Left renal cortex interstitium (tissue), 4 donors: ENCODE measurements around the gene CAMSAP1. TPM values are rescaled to one million over a fixed set of nuclear protein-coding genes. Genes with fewer than 3 reads are reported as not detected.

Experiments used
- DNase-seq, 4 donors: peaks; one replicate each; pipeline ENCODE4 v3.0.0-alpha.2; 2013; ENCODE audit warnings: low read depth in 4 of 4, low spot score in 2 of 4, missing footprints in 1 of 4
- polyA plus RNA-seq, 4 donors: library from polyadenylated mRNA; unstranded; fragments of 120-200 nt; gene quantifications; one replicate each; pipeline ENCODE4 v1.2.1, GENCODE V29; 2013; ENCODE audit not compliant: insufficient read length in 4 of 4

The CAMSAP1 gene
- polyA plus RNA-seq, 4 donors: 21.9 to 28.1 (median 23.9) TPM

DNA sequence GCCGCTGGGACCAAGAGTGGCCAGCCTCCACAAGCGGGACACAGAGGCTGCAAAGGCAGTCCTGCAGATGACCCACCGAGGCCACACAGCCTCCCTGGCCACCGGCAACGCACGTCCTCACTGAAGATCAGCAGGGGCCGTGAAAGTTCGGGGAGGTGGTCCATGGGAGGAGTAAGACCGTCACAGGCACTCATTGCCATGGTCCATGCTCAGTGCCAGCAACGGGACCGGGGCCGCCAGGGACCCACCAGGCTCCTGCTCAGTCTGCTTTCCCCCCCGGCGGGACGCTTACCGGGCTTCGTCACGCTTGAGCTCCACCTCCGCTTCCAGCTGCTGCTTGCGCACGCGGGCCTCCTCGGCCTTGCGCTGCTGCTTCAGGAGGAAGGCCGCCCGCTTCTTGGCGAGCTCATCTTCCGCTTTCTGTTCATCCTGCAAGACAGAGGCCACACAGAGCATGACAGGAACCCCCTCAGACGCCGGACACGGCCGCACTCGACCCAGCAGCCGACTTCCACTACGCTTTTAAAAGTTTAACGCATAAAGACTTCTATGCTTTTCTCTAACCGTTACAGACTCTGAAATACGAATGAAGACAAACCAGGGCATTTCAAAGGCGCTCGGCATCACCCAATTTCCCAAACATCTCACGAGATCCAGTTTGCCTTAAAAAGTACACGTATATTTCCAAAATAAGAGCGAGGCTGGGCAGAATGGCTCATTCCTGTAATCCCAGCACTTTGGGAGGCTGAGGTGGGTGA lies 88.4 kb downstream of the CAMSAP1 start:
- no peak for DNase-seq

- no peak for DNase-seq
Measured at GRCh38 chr9:135817951-135818717, 89.2 kb downstream of the CAMSAP1 start.

- no peak for DNase-seq
Measured at GRCh38 chr9:135816651-135816970, 90.7 kb downstream of the CAMSAP1 start.

DNA sequence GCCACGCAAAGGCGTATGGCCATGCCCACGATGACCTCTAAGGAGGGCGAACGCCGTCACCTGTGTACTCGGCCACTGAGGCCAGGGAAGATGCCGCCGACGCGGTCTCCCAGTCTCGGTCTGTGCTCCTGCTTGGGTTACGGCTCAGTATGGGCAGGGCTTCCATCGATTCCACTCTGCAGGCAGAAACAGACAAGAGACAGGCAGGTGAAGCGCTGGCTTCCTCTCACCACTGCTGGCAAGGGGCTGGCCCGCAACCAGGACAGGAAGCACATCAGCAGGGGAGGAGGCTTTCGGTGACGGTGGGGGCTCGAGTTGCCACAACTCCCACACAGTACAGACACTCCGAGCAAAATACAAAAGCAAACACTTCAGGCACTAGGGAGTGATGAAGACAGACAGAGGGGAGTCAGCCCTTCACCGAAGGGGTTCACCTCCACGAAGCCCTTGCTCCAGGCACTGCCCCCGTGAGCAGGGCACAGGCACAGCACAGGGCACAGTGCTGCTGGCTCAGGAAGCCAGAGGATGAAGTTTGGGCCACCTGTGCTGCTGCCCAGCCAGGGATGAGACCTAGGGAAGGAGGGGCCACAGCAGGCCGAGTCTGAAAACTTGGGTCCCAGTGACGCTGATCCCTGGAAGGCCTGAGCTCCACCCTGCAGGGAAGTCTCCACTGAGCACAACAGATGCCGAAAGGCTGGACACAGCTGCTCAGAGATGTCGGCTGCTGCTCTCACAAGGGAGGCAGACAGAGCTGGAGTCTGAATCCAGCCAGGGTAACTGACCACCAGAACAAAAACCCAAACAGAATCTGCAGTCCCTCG lies 91.3 kb downstream of the CAMSAP1 start:
- peak in 3 of 4 donors; percentile 9 to 12 (median 11) for DNase-seq

DNA sequence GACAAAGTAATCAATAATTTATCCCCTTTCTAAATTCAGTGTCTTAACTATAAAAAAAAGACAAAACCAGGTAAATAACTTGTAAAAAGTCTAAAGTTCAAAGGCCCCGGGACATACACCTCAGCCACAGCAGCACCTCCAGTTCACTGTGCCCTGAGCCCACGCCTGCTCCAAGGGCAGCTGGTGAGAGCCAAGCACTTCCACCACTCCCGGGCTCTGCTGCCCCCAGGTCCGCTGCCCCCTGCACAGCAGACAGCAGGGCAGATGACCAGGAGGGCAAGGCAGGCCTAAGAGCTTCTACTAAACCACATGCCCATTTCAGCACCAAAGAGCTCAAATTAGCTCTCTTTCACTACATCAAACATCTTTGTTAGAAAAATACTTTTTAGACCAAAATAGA lies 91.9 kb downstream of the CAMSAP1 start:
- no peak for DNase-seq

DNA sequence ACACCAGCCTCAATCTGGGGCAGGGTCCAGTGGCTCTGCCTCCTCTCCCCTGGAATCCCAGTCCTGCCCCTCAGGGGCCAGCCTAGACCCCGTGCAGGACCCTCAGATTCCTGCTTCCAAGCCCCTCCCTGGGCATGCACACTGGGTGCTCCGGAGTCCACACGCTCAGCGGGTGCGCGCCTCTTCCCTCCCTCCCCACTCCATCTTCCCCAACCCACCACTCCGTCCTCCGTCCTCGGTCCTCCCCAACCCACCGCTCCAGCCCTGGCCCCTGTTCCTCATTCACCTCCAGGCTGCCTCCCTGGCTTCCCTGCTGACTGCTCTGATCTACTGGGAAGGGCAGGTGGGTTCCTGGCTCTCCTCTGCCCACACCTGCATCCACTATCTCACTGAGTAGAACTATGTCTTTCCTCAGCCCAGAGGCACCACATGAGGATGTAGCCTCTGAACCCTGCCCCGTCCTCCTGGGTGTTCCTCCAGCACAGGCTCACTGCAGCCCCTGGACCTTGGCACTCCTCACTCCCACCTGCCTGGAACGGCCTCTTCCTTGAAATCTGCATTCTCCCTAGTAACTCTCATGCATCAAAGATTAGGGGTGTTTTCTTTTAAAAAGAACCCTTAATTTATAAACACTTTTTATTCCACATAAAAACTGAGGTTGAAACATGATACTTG lies 92.8 kb downstream of the CAMSAP1 start:
- DNase-seq: no peak

GRCh38 chr9:135813671-135814290 lies 93.6 kb downstream of the CAMSAP1 start:
- no peak for DNase-seq

- DNase-seq: no peak
Measured at GRCh38 chr9:135812961-135813360, 94.4 kb downstream of the CAMSAP1 start.

DNA sequence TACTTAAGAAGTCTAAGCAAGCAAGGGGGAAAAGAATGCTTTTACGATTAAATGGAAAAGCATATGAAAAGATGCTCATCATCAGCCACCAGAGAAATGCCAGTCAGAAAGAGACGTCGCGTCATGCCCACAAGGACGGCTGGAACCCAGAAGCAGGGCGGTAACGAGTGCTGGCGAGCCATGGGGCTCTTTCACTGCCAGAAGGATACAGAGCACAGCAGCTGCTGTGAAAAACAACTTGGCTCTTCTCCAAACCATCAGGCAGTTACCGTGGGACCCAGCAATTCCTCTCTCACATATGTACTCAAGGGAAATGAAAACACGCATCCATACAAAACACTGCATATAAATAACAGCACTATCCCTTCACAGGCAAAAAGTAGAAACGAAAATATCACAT lies 95.5 kb downstream of the CAMSAP1 start:
- DNase-seq: no peak

- DNase-seq: no peak
Measured at GRCh38 chr9:135810806-135811575, 96.4 kb downstream of the CAMSAP1 start.

GRCh38 chr9:135809166-135809565 lies 98.2 kb downstream of the CAMSAP1 start:
- no peak for DNase-seq

DNA sequence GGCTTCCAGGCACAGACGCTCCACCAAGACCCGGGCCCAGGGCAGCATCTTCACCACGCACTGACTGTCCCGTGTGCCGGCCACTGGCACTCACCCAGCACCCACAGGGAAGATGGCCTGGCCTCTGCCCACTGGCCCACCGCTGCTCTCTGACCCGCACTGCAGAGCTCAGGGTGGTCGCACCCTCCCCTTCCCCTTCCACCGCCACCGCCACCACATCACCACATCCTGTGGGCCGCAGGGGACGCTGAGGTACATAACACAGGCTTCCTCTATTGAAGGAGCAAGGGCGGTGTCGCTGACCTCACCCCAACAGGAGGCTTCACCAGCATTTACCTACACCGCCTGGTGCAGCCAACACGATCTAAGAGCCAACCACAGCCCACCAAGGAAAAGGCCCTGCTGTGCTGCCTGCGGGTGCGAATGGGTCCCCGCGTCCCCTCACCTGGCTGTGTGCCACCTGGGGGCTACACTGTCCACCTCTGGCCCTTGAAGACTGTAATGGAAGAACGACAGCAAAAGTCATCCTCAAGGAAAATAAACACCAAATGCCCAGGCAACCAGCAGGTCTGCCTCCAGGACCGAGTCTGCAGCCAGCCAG lies 101.8 kb downstream of the CAMSAP1 start:
- DNase-seq: no peak

DNA sequence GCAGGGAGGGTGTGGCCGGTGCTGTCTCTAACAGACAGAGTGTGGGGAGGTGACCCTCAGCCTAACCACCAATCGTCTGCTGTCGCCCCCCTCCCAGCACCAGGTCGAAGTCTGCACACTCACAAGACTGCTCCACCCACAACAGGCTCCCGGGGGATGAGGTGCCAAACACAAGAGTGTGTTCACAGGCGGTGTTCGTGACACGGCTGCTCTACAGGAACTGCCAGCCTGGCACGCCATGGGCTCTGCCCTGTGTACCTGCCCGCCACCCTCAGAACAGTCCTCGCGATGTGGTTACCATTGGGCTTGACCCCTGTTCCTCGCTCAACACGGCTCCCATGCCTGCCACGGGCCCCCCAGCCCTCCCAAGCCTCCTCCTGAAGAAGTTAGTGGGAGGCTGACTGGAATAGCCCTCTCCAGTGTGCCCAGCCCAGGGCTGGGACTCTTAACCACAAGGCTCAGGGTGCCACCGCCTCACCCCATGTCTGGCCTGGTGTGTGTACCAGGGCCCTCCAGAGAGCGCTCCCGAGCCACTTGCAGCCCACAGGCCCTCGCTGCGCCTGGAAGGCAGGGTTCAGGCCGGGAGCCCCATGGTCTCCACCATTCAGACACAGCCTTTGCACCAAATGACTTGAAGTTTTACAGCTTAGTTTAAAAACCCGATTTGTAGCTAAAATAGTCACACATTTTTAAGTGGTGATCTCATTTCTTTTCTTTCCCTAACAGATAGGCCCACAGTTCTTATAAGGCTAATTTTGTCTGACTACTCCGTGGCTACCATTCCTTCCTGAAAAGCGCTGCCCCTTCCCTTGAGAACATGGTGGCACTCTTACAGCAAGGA lies 102.5 kb downstream of the CAMSAP1 start:
- DNase-seq: no peak

DNA sequence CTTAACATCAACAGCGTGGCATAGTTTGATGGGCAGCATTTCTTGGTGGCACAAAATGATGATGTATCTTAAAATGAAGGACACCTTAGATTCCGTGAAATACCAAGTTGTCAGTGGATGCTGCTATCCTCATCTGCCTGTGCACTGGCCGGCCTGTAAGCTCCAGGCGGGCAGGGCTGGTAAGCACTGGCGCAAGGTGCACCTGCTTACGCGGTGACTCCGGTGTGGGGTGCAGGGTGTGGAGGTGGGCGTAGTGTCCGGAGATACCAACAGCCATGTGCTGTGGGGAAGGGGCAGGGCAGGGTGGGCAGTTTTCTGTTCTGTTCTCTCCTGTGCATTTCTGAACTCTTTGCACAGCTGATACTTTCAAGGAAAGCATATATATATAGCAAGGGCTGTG lies 103.9 kb downstream of the CAMSAP1 start:
- DNase-seq: no peak

DNA sequence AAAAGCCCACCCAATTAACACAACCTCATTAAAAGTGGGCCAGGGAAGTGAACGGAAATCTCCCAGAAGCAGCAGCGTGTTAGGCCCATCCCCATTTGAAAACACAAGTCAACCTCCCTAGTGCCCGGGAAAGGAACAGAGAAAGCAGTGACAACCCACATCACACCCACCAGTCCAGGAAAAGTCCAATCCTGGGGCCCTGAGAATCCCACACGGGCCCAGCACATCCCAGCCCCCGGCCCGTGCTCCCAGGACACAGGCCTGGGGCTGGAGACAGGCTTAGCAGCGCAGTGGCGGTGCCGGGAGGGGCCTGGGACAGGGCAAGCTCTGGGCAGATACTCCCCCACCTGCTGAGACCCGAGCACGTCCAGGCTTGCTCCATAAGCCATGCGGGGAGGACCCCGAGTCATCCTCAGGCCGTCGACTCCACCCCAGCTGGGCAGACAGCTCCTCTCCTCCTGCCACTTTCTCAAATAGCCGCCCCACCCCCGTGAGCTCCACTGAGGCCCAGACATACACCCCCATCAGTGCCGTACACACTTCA lies 104.4 kb downstream of the CAMSAP1 start:
- no peak for DNase-seq

- no peak for DNase-seq
Measured at GRCh38 chr9:135801070-135801469, 106.3 kb downstream of the CAMSAP1 start.

- DNase-seq: no peak
Measured at GRCh38 chr9:135799261-135799660, 108.1 kb downstream of the CAMSAP1 start.

- DNase-seq: no peak
Measured at GRCh38 chr9:135798263-135798585, 109.1 kb downstream of the CAMSAP1 start.
